GM19025 (cell line): ENCODE measurements around the gene TNPO1.
"Not testable (repeated sequence)": the region's sequence is repeated elsewhere in the genome, so short reads cannot be mapped to it uniquely, and the experiment has no call there.

Source experiments
- ATAC-seq: cut with Tn5 transposase; IDR thresholded peaks from one replicate; pipeline ENCODE4 v1.9.1; 2021; ENCODE audit warnings: mild to moderate bottlenecking, low read depth, moderate library complexity; ENCODE audit not compliant: unreplicated experiment

Gene TNPO1

DNA sequence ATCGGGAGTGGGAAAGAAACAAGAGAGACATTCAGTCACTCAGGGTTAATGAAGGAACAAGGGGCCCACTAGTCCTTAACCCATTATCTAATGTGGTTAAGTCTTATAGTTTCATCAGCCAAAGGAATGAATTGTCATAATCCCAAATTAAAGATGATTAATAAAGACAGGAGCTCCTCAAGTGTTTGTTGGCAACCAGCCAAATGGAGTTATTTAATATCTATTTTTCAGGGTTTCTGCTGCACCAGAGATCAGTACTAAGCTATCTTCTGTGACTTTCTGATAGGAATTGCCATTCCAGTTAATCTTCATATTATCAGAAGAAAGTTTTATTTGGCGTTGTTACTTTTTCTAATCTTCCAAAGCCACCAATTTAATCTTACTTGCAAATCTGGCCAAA, 105.4 kb downstream of the TNPO1 start:
- no peak for ATAC-seq

DNA sequence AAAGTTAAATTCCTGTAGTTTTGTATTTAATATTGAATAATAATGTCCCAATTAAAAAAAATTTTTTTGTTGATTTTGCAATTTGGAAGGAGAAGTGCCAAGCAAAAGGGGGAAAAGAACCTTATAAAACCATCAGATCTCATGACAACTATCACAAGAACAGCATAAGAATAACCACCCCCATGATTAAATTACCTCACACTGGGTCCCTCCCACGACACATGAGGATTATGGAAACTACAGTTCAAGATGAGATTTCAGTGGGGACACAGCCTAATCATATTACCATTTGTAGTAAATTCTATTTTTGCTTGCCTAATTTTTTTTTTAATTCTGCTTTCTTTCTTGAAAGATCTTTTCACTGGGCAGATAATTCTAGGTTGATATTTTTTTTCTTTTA, 106.0 kb downstream of the TNPO1 start:
- ATAC-seq, result no peak

DNA sequence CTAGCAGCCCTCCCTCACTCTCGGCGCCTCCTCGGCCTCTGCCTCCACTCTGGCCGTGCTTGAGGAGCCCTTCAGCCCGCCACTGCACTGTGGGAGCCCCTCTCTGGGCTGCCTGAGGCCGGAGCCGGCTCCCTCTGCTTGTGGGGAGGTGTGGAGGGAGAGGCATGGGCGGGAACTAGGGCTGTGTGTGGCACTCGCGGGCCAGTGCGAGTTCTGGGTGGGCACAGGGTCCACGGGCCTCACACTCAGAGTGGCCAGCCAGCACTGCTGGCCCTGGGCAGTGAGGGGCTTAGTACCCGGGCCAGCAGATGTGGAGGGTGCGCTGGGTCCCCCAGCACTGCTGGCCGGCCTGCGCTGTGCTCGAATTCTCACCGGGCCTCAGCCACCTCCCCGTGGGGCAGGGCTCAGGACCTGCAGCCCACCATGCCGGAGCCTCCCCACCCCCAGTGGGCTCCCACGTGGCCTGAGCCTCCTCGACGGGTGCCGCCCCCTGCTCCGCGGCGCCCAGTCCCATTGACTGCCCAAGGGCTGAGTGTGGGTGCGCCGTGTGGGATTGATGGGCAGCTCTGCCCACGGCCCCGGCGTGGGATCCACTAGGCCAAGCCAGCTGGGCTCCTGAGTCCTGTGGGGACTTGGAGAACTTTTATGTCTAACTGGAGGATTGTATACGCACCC, 109.0 kb downstream of the TNPO1 start:
- no peak for ATAC-seq

DNA sequence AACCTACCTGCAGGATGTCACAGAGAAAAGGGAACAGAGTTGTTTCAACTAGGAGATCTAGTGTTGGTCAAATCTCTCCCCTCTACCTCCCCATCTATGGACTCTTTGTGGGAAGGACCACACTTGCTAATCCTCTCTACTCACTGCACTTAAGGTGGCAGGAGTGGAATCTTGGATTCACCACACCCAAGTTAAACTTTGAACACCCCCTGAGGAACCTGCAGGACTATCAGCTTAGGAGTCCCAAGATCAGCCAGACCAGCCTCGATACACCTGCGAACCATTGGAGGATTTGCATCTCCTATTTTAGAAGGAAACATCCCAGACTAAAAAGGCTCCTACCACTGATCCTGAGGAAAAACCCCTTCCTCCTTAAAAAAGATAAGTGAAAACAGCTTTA, 116.2 kb downstream of the TNPO1 start:
- ATAC-seq, result not testable (repeated sequence)

DNA sequence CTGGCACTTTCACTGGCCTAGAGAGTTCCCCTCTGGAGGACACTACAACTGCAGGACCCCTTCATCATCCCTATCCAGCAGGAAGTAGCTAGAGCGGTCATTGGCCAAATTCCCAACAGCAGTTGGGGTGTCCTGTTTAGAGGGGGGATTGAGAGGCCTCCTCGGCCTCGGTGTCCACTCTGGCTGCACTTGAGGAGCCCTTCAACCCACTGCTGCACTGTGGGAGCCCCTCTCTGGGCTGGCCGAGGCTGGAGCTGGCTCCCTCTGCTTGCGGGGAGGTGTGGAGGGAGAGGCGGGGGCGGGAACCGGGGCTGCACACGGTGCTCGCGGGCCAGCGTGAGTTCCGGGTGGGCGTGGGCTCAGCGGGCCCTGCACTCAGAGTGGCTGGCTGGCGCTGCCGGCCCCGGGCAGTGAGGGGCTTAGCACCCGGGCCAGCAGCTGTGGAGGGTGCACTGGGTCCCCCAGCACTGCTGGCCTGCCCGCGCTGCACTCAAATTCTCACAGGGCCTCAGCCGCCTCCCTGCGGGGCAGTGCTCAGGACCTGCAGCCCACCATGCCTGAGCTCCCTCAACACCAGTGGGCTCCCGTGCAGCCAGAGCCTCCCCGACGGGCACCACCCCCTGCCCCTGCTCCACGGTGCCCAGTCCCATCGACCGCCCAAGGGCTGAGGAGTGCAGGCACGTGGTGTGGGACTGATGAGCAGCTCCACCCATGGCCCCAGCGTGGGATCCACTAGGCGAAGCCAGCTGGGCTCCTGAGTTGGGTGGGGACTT, 118.7 kb downstream of the TNPO1 start:
- not testable (repeated sequence) for ATAC-seq

DNA sequence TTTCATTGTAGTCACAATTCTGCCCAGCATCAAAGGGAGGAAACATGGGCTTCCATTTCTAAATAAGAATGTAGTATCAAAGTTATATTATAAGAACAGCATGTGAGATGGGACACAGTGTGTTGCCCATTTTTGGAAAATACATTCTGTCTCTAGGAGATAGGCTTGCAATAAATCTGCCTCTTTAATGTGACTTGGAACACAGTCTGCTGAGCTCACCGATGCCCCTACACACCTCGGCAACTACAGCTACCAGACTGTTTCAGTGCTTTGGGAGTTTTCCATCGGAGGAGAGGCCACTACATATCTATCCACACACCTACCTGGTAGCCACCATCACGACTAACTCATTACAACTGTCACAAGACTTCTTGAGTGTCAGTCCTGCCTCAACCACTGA, 120.4 kb downstream of the TNPO1 start:
- ATAC-seq, result no peak

DNA sequence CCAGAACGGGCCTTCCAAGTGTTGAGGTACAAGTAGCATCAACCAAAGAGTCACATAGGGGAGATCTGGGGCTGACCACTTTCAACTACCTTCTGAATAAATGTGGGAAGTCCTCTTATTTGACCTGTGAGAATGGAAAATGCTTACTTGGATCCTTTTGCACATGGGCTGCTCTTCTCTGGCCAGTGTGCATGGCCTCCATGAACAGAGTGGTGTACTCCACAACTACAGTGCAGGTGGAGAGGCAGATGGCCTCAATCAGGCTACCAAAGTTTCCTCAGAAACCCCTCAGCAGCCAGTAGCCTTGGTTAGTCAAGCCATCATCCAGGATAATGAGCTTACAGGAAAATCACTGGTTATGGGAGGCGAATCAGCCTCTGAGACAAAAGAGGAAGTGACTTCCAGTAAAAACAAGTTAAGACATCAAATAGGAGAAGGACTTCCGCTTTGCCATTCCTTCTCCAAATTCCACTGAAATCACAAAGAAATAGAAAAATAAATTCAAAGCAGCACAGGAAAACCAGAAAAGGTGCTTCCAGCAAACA, 121.1 kb downstream of the TNPO1 start:
- no peak for ATAC-seq

DNA sequence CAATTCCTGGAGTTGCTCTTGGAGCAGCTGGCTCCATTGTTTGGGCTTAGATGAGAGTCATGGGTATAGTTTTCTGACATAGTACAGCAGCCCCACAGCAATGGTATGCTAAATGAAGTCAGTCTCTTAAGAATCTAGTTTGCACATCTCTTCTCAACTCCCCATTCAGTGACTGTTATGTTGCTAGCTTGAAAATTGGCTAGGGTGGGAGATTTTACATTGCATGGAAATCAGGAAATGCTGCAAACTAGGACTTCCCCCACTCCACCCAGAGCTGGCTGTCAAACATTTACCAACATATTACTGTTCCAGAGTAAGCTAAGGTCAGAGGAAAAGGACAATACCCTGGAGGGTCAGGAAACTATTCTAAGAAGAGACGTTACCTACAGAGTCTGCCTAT, 121.7 kb downstream of the TNPO1 start:
- ATAC-seq, result no peak

DNA sequence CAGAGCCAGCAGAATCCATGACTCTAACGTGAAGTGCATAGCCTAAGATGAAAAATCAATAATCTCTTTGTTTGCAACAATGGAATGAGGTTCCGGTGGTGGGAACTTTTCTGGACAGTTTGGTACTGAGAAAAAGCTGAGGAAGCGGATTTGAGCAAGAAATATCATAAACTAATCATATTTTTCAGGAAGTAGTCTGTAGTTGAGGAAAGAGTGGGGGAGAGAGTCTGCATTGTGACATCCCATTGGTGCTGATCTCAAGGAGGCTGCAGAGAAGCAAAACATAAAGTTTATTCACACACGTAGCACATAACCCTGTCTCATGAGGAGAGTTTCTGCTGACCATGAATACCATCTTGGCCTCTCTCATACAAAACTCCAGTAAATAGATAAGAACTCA, 123.6 kb downstream of the TNPO1 start:
- no peak for ATAC-seq

DNA sequence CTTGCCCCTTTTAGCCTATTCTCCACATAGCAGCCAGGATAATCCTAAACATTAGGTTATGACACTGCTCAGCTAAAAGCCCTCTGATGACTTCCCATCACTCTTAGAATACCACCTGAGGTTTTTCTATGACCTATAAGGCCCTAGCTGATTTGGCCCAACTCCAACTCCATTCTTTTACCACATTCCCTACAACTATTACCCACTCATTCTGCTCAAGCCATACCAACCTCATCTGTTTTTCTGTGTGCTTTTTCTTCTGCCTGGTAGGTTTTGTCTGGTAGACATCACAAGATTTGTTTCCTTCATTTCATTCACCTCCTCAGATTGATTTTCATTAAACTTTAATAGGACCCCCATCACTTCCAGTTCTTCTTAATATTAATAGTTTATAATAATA, 126.8 kb downstream of the TNPO1 start:
- no peak for ATAC-seq

DNA sequence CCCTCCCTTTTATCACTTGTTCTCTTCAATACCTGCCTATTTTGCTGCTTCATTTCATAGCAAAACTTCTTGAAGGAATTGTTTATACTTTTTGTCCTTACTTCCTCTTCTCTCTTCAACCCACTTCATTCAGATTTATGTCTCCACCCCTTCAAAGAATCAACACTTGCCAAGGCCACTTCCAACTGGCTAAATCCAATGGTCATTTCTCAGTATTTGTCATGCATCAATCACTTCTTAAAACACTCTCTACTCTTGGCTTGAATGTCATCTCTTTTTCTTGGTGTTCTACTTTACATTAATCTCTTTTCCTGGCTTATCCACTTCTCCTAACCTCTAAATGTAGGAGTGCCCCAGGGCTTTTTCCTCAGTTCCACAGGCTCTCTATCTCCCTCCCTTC, 131.0 kb downstream of the TNPO1 start:
- no peak for ATAC-seq

DNA sequence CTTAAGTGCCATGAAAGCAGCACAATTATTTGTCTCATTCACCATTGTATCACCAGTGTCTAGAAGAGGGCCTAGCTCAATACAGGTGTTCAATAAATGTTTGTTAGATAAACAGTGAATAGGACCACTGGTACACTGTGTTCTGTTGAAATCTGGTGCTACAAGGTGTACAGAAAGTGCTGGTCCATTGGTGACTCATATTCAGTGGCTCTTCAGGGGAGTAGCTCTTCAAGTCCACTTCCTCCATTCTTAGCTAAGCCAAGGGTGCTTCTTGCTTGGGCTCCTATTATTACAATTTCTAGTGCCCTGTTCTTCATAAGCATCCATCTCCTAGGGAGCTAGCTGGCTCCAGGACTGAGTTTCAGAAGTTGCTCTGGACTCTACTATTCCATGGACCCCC, 133.0 kb downstream of the TNPO1 start:
- ATAC-seq, result no peak

DNA sequence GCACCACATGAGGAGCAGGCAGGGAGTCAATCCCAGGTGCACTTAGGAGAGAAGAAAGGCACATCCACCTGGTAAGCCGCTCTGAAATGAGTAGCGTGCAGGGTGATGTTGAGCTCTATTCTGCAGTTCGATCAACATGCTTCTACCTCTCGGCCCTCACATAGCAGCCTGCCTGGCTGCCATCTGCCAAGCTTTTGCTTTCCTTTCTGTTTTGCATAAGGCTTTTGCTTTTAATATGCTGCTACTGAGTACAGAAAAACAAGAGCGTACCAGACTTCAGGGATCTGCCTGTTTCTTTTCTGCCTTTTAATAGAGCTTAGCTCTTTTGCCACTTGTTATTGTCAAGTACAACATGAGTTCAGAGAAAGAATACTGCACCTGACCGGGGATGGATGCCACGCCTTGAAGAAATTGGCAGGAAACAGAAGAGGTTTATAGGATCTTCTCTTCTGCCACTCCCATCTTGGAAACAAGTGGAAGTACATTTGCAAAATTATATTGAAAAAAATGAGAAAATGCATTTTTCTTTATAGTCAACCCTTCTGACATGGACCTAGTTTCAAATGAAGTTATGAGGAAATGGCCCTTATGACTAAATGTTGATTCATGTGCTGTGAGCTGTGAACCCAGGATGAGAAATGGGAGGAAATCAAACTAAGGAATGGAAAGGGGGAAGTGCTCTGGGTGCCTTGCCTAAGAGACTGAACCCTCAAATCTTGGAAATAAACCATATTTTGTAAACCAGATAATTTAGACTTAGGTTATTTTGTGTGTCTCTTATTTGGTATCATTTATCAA, 135.4 kb downstream of the TNPO1 start:
- no peak for ATAC-seq

DNA sequence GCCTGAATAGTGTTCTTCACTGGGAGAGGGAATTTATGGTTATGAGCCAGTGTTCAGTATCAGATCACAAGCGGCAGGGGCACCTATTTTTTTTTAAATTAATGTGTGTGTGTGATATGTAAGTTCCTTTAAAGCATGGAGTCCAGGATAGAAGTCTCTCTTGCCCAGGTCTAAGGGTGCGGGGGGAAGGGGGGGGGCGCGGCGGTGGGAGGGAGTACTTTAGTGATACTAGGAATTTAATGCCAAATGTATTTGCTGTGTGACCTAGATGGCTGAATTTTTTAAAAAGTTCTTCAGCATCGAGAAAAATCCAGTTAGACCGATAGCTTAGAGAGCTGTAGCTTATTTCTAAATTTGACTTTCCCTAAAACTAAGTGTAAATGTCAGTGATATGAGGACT, 137.9 kb downstream of the TNPO1 start:
- ATAC-seq, result no peak

DNA sequence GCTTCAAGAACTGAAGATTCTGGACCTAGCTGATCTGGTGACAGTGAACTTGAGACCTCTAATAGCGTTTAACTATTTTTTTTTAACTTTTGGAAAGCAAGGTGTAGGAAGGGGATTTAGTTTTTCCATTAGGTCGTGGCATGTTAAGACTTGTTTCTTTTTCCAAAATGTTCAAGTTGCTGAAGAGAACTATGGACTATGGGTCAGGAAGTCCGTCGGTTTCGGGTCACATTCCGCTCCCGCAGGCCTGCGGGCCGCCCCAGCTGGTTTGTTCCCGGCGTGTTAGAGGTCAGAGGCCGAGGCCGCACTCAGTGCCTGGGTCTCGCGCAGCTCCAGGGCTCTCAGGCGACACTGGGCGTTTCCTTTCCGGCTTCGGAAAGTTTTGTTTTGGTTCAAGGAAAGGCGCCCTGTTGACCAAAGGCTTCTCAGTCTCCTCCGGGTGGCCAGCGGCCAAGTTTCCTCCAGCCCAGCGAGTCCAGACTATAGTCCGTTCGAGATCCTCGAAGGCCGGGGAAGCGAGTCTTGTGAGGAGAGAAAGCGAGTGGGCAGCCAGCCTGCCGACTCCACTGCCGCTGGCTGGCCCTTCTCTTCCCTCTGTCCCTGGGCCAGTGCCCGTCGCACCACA, 138.8 kb downstream of the TNPO1 start:
- peak; percentile 37 for ATAC-seq

DNA sequence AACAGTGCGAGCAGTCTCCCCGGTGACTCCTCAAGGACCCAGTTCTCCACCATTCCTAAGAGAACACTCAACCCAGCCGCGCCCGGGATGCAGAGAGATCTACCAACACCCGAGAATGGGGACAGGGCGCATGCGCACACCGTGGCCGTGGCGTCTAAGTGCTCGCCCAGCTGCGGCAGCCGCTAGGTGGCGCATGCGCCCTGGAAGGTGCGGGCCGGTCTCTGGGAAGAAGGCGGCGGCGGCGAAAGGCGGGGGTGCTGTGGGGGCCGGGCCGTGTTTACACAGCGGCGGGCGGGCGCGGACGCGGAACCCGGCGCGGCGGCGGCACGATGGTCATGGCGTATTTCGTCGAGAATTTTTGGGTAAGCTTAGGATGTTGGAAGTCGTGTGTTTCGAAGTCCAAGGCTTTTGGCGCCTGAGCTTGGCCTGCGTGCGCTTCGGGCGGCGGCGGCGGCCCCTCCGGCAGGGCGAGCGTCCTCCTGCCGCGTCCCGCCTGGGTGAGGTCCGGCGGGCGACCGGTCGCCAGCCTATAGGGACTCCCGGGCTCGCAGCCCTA, 139.4 kb downstream of the TNPO1 start, which contains the start of gene FCHO2:
FCHO2 (plus strand) TSS at position 274 of the 556 bp plus-strand sequence; CDS start at position 330, 56 bp downstream.
- ATAC-seq, result peak; percentile 88

DNA sequence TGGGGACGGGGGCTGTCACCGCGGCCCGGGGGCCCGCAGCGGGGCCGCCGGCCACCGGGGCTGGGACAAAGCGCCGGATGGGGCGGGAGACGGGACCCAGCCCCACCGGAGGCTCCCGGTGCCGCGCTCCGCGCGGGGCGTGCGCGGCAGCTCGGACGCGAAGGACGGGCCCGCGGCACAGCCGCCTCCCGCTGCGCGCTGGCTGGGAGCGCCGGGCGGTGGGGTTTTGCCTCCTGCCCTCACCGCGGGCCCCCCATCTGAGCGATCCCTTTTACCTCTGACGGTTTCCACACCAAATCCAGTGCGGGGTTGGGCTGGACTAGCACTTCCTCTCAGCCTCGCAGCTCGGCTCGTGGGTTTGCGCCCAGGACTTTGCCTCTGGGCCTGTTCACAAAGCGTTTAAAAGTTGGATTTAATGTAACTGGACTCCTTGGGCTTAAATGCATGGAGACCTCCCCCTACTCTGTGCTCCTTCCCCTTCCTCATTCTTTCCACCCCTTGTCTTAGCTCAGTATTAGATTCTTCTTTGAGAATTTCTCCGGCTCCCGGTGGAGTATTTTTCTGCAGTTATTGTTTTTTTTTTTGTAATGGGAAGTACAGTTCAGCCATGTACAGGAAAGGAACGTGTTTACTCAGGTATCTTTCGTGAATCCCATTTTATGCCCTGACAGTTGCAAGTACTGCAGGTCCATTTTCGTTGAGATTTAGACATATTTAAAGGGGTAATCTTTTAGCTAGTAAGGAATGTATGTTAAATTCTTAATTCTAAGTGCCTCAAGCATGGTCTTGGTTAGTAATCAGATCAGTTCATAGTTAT, 140.1 kb downstream of the TNPO1 start:
- peak; percentile 36 for ATAC-seq

DNA sequence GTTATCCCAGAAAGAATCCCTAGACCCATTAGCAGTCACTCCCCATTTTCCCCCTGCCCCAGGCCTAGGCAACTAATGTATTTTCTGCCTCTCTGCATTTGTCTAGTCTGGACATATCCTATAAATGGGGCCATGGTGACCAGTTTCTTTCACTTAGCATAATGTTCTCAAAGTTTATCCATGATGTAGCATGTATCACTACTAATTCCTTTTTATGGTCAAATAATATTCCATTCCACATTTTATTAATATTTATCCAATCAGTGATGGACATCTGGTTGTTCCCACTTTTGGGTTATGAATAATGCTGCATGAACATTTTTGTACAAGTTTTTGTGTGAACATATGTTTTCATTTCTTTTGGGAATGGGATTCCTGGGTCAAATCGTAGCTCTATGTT, 140.9 kb downstream of the TNPO1 start:
- ATAC-seq, result no peak

DNA sequence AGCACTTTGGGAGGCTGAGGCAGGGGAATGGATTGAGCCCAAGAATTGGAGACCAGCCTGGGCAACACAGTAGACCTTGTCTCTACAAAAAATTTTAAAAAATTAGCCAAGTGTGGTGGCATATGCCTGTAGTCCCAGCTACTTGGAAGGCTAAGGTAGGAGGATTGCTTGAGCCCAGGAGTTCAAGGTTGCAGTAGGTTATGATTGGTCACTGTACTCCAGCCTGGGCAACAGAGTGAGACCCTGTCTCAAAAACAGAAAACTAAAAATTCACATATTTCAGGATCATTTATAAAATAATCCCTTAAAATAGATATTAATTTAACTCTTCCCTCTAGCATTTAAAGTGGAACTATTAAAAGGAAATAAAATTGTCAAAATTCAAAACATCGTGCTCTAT, 142.8 kb downstream of the TNPO1 start:
- ATAC-seq, result no peak
